Sciatic nerve (tissue), 2 donors: ENCODE data around the gene ZFAND5. TPM values are rescaled to one million over a fixed set of nuclear protein-coding genes. Genes with fewer than 3 reads are reported as not detected.

Experiments used
- ATAC-seq: fragments of 200-7000 bp; cut with Tn5 transposase; one replicate; pipeline ENCODE4 v1.9.1; 2020; ENCODE audit warnings: mild to moderate bottlenecking, moderate library complexity
- DNase-seq: peaks from one replicate; pipeline ENCODE4 v3.0.0-alpha.2; 2020; ENCODE audit warnings: low spot score
- intact Hi-C: fragments of 100-400 bp; cut with DNase I; formaldehyde crosslinking; loops from one replicate; pipeline ENCODE4 v1.14.2; 2022
- total RNA-seq: library from RNA; stranded (reverse); fragmentation: NEBNext Ultra II Directional; extraction: Animal tissue kit (Norgen Biotek cat#: 25700); gene quantifications from one replicate; pipeline ENCODE4 v1.2.1, GENCODE V29; 2021
- donor health status: DM: no; HTN: no; CAD: no.
- donor health status: DM: no; HTN: no; CAD: no.

The ZFAND5 gene
- total RNA-seq, 1 donor from 2014 or later = 222 TPM

GRCh38 chr9:72365525-72366256 lies 683 bp upstream of the ZFAND5 start:
- ATAC-seq (peak; percentile 85), DNase-seq (peak; percentile 88)
- intact Hi-C loops = no loop called here

DNA sequence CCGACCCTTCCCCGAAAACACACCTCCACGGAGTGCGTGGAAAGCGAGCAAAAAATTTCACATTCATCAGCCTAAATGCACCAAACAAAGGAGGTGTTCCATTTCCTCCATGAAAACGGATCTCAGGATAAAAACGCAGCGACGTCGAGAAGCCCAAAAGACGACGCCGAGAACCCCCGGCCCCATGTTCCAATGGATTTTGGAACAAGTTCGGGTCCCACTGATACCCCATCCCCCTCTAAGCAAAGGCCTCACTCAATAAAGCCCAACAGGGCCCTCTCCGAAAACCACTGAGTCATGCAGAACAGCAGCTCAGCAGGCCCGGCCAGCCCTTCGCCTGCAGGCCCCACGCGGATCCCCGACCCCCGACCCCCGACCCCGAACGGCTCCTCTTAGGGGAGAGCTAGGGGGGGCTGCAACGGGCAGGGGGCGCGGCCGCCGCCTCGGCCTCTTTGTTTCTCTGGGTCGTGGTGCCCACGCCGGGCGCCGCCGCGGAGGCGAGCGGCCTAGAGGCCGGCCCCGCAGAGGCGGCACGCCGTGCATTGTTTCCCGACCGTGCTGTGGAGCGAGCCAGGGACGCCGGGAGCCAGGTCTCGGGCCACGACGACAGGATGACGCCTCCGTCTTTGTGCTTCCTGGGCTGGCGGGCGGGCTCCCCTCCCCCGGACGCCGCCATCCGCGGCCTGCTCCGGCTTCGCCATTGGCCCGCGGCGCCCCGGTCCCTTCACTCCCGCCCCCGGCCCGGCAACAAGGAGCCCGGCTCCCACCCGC lies 915 bp downstream of the ZFAND5 start:
- DNase-seq = peak; percentile 78
- intact Hi-C loops = no loop called here

DNA sequence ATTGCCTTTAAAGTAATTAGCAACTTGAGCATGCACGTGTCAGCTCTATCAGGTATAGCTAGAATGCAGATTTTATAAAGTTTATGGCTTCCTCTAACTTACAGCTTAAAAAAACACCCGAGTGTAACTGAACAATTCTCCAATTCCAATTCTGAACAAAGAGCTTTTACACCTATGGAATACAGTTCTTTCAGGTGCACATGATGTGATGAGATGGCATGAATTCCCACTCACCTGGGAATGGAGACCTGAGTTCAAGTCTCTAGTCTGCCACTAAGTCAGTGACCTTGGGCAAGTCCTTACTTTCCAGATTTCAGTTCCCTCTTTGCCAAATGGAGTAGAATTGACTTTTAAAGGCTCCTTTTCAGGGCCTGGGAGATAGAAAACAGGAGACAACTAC lies 1.8 kb downstream of the ZFAND5 start:
- no peak for ATAC-seq
- DNase-seq = no peak
- intact Hi-C loops = no loop called here

More for the DNA sequence above, 915 bp downstream of the ZFAND5 start:
- ATAC-seq = peak; percentile 2

DNA sequence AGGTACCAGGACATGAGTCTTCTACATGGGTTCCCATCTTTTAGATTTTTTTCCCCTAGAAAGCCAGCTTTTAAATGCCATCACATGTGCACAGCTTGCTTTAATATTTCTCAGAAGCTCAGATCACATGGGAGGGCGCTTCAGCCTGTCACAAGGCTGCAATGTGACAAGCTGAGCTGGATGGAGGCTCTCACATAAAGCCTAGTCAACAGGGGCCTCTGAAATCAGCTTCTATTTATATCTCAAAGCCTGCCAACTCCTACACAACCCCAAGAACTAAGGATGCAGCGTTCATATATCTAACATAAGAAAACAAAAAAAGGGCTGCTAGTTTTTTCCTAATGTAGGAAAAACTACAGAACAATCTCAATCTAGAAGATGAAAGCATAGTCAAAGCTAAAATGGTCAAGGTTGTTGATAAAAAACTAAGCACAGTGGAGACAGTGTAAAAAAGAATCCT lies 2.3 kb downstream of the ZFAND5 start:
- DNase-seq (peak; percentile 80), ATAC-seq (peak; percentile 52)
- intact Hi-C loops = no loop called here

- no peak for DNase-seq
- intact Hi-C loops = no loop called here
- ATAC-seq = no peak
These were observed 2.9 kb downstream of the ZFAND5 start for GRCh38 chr9:72362118-72362531.

DNA sequence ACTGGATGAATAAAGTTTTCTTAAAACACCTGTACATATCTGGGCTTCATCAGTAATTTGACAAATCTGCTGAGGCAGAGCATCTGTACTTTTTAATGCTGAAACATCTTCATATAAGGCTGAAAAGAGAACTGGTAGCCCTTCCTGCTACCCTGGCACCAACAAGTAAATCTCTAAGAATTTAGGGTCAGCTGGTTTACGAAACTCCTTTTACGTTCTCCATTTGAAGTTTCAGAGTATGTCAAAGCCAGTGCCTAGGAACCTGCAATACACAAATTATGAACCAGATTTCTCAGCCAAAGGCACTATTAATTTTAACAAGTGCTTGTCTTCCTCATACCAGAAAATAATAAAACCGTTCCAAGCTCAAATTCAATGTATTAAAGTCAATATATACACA lies 3.8 kb downstream of the ZFAND5 start:
- ATAC-seq = no peak
- intact Hi-C loops = no loop called here
- DNase-seq = no peak

DNA sequence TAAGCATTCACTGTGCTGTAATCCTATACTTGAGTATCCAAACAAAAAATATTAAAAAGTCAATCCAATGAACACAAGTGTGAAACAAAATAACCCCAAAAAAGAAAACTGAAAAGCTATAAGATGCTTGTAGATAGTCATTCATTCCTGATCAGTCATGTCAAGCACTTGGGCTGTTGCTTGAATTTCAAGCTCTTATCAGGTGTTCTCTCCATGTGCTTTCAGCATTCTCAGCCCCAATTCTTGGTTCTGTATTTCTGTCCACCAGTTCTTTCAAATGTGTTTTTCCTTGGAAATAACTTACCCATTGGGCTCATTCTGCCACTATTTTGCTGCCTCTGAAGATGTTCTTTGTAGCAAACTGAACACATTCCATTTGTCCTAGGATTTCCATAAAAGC lies 4.7 kb downstream of the ZFAND5 start:
- no peak for ATAC-seq
- DNase-seq = no peak
- intact Hi-C loops = no loop called here

DNA sequence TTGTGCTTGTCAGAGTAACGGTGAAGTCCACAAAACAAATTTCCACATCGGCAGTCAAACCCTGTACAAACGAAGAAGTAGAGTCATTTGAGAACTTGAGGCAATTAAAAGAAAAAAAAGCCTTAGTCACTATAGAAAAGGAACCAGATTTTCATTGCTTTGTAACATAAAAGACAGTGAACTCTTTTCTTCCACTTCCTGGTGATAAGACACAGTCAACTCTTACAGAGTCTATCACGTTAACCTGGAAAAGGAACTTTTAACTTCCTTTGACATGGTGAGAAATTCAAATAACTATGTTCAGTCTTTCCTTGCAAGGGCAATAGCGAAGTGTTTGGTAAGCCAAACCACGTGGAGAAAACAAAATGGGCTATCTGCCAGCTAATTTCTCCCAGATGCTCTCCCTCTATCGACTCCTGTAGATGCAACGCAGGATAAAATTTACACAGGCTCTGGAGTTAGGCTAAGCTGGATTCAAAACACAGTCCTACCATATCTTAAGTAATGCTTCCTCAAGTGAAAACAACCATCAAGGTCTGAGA lies 8.9 kb downstream of the ZFAND5 start:
- intact Hi-C loops = no loop called here
- peak; percentile 6 for ATAC-seq
- no peak for DNase-seq

- intact Hi-C loops = no loop called here
- no peak for DNase-seq
- ATAC-seq = peak; percentile 29
These were observed 9.9 kb downstream of the ZFAND5 start for GRCh38 chr9:72355153-72355552.

GRCh38 chr9:72354704-72355103 lies 10.3 kb downstream of the ZFAND5 start:
- ATAC-seq (peak; percentile 23), DNase-seq (no peak)
- intact Hi-C loops = no loop called here

DNA sequence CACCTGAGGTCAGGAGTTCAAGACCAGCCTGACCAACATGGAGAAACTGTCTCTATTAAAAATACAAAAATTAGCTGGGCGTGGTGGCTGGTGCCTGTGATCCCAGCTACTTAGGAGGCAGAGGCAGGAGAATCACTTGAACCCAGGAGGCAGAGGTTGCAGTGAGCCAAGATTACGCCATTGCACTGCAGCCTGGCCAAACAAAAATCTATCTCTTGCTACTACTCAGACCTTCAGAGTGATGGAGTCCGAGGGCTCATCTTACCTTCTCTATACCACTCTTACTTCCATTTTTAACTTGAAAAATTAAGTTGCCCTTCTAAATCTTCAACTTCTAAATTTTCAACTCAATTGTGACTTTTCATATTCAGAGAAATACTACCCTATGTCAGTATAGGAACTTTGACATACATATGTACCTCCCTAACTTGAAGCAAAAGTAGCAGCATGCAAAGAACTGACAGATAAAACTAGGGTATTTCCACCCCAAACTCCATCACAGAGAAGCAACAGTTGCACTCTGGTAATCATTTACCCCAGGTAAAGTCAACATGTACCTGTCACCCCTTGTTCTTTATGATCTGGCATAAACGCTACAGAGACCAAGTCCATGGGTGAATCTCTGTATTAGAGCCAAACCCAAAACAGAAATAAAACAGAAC lies 11.4 kb downstream of the ZFAND5 start:
- DNase-seq (no peak), ATAC-seq (peak; percentile 35)
- intact Hi-C loops = no loop called here

GRCh38 chr9:72352911-72353388 lies 12.1 kb downstream of the ZFAND5 start:
- intact Hi-C loops = no loop called here
- ATAC-seq = peak; percentile 16
- no peak for DNase-seq

DNA sequence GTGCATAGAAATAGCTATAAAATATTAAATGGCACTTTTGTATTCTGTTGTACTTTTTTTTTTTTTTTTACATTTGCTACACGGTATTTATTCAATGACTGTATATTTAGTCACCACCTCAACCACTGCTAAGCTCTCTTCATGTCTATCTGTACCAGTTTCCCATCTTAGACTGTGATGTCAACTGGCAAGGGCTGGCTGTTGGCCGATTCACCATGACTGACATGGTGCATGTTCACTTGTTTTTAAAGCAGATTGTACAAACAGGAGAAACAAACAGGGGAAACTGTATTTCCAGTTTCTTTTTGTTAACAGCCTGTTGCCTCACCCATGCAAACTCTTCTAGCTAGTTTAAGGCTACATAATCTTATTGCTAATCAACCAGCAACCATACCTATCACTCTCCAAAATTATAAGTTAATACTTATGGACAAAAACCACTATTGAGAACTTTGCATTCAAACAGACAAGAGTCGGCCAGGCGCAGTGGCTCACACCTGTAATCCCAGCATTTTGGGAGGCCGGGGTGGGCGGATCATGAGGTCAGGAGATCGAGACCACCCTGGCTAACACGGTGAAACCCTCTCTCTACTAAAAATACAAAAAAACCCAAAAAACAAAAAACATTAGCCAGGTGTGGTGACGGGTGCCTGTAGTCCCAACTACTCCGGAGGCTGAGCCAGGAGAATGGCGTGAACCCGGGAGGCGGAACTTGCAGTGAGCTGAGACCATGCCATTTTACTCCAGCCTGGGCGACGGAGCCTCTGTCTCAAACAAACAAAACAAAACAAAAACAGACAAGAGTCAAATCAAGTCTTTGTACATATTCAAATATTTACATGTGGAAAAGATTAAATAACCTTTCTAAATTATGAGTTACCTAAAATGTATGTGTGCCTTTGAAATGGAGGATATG lies 13.2 kb downstream of the ZFAND5 start:
- intact Hi-C loops = no loop called here
- DNase-seq = no peak
- no peak for ATAC-seq

DNA sequence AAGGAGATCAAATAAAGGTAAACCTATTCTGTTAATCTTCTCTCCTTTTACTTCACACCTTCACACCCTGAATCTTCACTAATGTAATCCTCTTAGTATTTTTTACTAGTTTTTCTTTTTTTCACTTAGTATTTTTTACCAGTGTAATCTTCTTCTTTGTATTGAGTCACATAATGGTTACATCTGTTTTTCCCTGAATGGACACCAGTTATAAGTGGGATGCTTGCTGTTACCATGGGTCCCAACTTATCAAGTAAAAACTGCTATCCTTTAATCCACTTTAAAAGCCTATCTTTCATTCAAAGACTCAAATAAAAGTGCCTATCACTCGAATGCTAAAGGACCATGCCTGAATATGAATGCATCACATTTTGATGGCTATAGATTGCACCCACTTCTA lies 15.1 kb downstream of the ZFAND5 start:
- ATAC-seq = no peak

DNA sequence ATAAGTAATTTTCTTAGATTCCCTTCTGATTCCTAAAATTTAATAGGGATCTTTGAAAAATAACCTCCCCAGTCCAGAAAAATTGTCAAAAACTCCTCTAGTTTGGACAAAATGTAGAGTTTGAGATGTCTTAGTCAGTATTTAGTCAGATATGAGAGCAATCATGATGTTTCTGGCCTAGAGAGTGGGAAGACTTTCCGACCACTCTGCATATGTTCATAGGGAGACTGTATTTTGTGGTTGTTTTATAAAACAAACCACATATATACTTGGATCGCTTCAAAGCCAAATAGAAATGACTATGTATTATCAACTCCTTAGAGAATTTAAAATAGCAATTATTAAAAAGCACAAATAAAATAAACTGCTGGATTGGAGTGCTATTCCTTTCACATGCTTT lies 15.8 kb downstream of the ZFAND5 start:
- no peak for DNase-seq
- intact Hi-C loops = loop anchor here (10.0 kb wide), 1 partner anchor 54 kb away; no protein-coding TSS in a partner anchor
- no peak for ATAC-seq

More for the DNA sequence above, 15.1 kb downstream of the ZFAND5 start:
- intact Hi-C loops = loop anchor here (10.0 kb wide), 1 partner anchor 55 kb away; no protein-coding TSS in a partner anchor
- DNase-seq = no peak

DNA sequence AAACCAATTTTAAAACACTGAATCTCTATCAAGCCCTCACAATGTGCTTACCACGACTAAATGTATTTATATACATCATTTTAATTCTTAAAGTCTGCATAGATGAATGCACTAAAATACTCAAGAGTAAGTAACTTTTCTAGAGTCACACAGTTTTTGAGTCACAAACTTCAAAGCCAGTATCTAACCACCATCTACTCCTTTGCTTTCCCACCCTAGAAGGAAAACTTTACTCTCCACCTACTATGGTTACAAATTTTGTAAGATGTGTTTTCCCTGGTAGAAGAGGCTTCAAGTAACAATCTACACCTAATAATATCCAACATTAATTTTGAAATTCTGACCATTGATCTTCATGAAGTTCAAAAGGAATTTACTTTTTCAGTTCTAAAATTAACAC lies 18.7 kb downstream of the ZFAND5 start:
- intact Hi-C loops = loop anchor here (10.0 kb wide), 1 partner anchor 52 kb away; no protein-coding TSS in a partner anchor
- no peak for ATAC-seq
- DNase-seq = no peak

DNA sequence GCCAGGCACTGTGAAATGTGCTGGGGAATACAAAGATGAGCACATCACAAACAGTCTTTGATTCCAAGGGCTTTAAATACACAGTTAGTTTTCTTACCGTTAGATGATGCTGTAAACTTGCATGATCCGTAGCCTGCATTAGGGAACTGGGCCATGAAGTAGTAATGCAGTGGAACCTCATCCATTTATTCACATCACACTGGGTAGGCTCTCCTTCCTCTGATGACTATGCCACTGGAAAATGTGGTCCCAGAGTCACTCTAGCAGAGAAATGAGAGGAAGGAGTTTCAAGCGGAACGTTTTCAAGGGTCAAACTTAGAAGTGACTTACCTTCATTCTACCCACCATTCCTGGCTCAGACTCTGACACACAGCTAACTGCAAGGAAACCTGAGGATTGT lies 26.4 kb downstream of the ZFAND5 start:
- DNase-seq = no peak
- no peak for ATAC-seq
- intact Hi-C loops = no loop called here

- ATAC-seq (no peak), DNase-seq (no peak)
- intact Hi-C loops = no loop called here
These were observed 27.7 kb downstream of the ZFAND5 start for GRCh38 chr9:72337286-72337685.
